IPS-18a (cell line): Measurements from ENCODE around the gene ALKBH8.
"Not testable (repeated sequence)": the region's sequence is repeated elsewhere in the genome, so short reads cannot be mapped to it uniquely, and the experiment has no call there.

Source experiments
- H3K27ac ChIP-seq: one replicate; pipeline ENCODE4 v1.5.1; 2013; ENCODE audit warnings: low read length
- H3K27me3 ChIP-seq: one replicate; pipeline ENCODE4 v1.6.1; 2013; ENCODE audit warnings: mild to moderate bottlenecking, low read length; ENCODE audit not compliant: control insufficient read depth, insufficient read depth
- H3K36me3 ChIP-seq: one replicate; pipeline ENCODE4 v1.6.1; 2013; ENCODE audit warnings: low read depth, low read length; ENCODE audit not compliant: control insufficient read depth
- H3K4me1 ChIP-seq: one replicate; pipeline ENCODE4 v1.6.1; 2013; ENCODE audit warnings: low read depth, low read length; ENCODE audit not compliant: control insufficient read depth
- H3K4me3 ChIP-seq: one replicate; pipeline ENCODE4 v1.5.1; 2013; ENCODE audit warnings: low read length
- H3K9ac ChIP-seq: one replicate; pipeline ENCODE4 v1.6.1; 2013; ENCODE audit warnings: mild to moderate bottlenecking, low read length, moderate library complexity
- H3K9me3 ChIP-seq: one replicate; pipeline ENCODE4 v1.6.1; 2013; ENCODE audit warnings: low read depth, low read length; ENCODE audit not compliant: control insufficient read depth

Gene ALKBH8

GRCh38 chr11:107547961-107548360 lies 17.6 kb downstream of the ALKBH8 start:
- Histone ChIP-seq H3K27ac (no peak overlapping the region), H3K27me3 (no peaks in the 10 kb centered on the region), H3K36me3 (peaks cover 10% of the 10 kb centered on the region), H3K9ac (no peak overlapping the region), H3K4me1 (no peaks in the 10 kb centered on the region), H3K4me3 (no peak overlapping the region), H3K9me3 (no peaks in the 10 kb centered on the region)

- H3K27ac ChIP-seq, result no peak overlapping the region
- H3K9ac ChIP-seq, result no peak overlapping the region
- H3K4me1 ChIP-seq, result no peaks in the 10 kb centered on the region
- no peaks in the 10 kb centered on the region for H3K9me3 ChIP-seq
- H3K4me3 ChIP-seq, result no peak overlapping the region
- H3K27me3 ChIP-seq, result no peaks in the 10 kb centered on the region
- peaks cover 4% of the 10 kb centered on the region for H3K36me3 ChIP-seq
Observed at GRCh38 chr11:107545101-107545514, 20.4 kb downstream of the ALKBH8 start.

- Histone ChIP-seq H3K4me3 (no peak overlapping the region), H3K9ac (no peak overlapping the region), H3K4me1 (no peaks in the 10 kb centered on the region), H3K36me3 (no peaks in the 10 kb centered on the region), H3K27ac (no peak overlapping the region), H3K9me3 (no peaks in the 10 kb centered on the region), H3K27me3 (no peaks in the 10 kb centered on the region)
Observed at GRCh38 chr11:107538821-107539220, 26.7 kb downstream of the ALKBH8 start.

GRCh38 chr11:107538239-107538638 lies 27.3 kb downstream of the ALKBH8 start:
- Histone ChIP-seq H3K27me3 (no peaks in the 10 kb centered on the region), H3K9ac (no peak overlapping the region), H3K4me1 (no peaks in the 10 kb centered on the region), H3K9me3 (no peaks in the 10 kb centered on the region), H3K36me3 (no peaks in the 10 kb centered on the region), H3K27ac (no peak overlapping the region), H3K4me3 (no peak overlapping the region)

- H3K4me1 ChIP-seq, H3K9ac ChIP-seq, H3K4me3 ChIP-seq, H3K36me3 ChIP-seq, H3K27me3 ChIP-seq, H3K27ac ChIP-seq, H3K9me3 ChIP-seq: not testable (repeated sequence)
Observed at GRCh38 chr11:107537155-107537554, 28.4 kb downstream of the ALKBH8 start.

GRCh38 chr11:107526197-107526596 lies 39.3 kb downstream of the ALKBH8 start:
- Histone ChIP-seq H3K9me3 (no peaks in the 10 kb centered on the region), H3K27me3 (no peaks in the 10 kb centered on the region), H3K36me3 (peaks cover 4% of the 10 kb centered on the region), H3K27ac (no peak overlapping the region), H3K4me1 (no peaks in the 10 kb centered on the region), H3K9ac (no peak overlapping the region), H3K4me3 (no peak overlapping the region)

GRCh38 chr11:107508858-107509244 lies 56.7 kb downstream of the ALKBH8 start:
- H3K4me3 ChIP-seq, result no peak overlapping the region
- no peaks in the 10 kb centered on the region for H3K4me1 ChIP-seq
- H3K9ac ChIP-seq, result no peak overlapping the region
- H3K27me3 ChIP-seq, result no peaks in the 10 kb centered on the region
- no peak overlapping the region for H3K27ac ChIP-seq
- no peaks in the 10 kb centered on the region for H3K36me3 ChIP-seq
- no peaks in the 10 kb centered on the region for H3K9me3 ChIP-seq

- Histone ChIP-seq H3K9me3 (no peaks in the 10 kb centered on the region), H3K27me3 (no peaks in the 10 kb centered on the region), H3K4me3 (no peak overlapping the region), H3K27ac (no peak overlapping the region), H3K9ac (no peak overlapping the region), H3K36me3 (no peaks in the 10 kb centered on the region), H3K4me1 (no peaks in the 10 kb centered on the region)
Observed at GRCh38 chr11:107508201-107508857, 57.2 kb downstream of the ALKBH8 start.

- peaks cover 2% of the 10 kb centered on the region for H3K36me3 ChIP-seq
- no peaks in the 10 kb centered on the region for H3K27me3 ChIP-seq
- H3K9me3 ChIP-seq, result peaks cover 10% of the 10 kb centered on the region
- no peak overlapping the region for H3K27ac ChIP-seq
- H3K9ac ChIP-seq, result no peak overlapping the region
- no peaks in the 10 kb centered on the region for H3K4me1 ChIP-seq
- H3K4me3 ChIP-seq, result no peak overlapping the region
Observed at GRCh38 chr11:107505647-107506225, 59.8 kb downstream of the ALKBH8 start.

GRCh38 chr11:107504981-107505380 lies 60.6 kb downstream of the ALKBH8 start:
- Histone ChIP-seq H3K4me1 (no peaks in the 10 kb centered on the region), H3K27ac (no peak overlapping the region), H3K36me3 (peaks cover 2% of the 10 kb centered on the region), H3K27me3 (no peaks in the 10 kb centered on the region), H3K4me3 (no peak overlapping the region), H3K9me3 (peaks cover 10% of the 10 kb centered on the region), H3K9ac (no peak overlapping the region)

- H3K9me3 ChIP-seq, result peaks cover 10% of the 10 kb centered on the region
- H3K4me1 ChIP-seq, result no peaks in the 10 kb centered on the region
- H3K9ac ChIP-seq, result no peak overlapping the region
- H3K27ac ChIP-seq, result no peak overlapping the region
- no peaks in the 10 kb centered on the region for H3K27me3 ChIP-seq
- no peak overlapping the region for H3K4me3 ChIP-seq
- H3K36me3 ChIP-seq, result peaks cover 2% of the 10 kb centered on the region
Observed at GRCh38 chr11:107501713-107502112, 63.8 kb downstream of the ALKBH8 start.

GRCh38 chr11:107497371-107497770 lies 68.2 kb downstream of the ALKBH8 start:
- not testable (repeated sequence) for H3K27ac ChIP-seq, H3K4me1 ChIP-seq, H3K9ac ChIP-seq, H3K36me3 ChIP-seq, H3K9me3 ChIP-seq, H3K4me3 ChIP-seq, H3K27me3 ChIP-seq
